HL-60 (cell line): ENCODE results near the gene CASD1.

Experiments
- GABPA ChIP-seq: IDR thresholded peaks from 2 replicates; pipeline ENCODE4 v1.6.1; 2012; ENCODE audit warnings: low read depth
- POLR2AphosphoS5 ChIP-seq: IDR thresholded peaks from 2 replicates; pipeline ENCODE4 v1.6.1; 2012; ENCODE audit warnings: low read depth
- TF ChIP-seq, protein P1 (sequence below): IDR thresholded peaks from one replicate; pipeline ENCODE4 v1.5.1; 2011; ENCODE audit warnings: low read length, control low read depth, inconsistent platforms; ENCODE audit not compliant: insufficient read depth

DNA sequence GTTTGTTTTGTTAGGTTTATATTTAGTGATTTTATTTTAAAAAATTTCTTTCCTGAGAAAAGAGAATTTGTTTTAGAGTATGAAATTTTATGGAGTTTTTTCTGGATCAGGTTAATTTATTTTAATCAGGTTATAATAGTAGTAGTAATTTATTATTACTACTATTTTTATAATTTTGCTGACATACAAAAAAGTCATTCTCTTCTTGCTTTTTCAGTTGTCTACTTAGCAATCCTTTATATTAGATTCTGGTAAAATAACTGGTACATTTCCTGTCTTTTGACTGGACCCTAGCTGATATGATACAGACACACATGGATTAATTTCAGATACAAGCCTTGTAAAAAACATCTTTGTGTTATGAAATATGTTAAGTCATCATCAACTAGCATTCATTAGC, 5.3 kb downstream of the CASD1 start:
- TF ChIP-seq, protein P1, sequence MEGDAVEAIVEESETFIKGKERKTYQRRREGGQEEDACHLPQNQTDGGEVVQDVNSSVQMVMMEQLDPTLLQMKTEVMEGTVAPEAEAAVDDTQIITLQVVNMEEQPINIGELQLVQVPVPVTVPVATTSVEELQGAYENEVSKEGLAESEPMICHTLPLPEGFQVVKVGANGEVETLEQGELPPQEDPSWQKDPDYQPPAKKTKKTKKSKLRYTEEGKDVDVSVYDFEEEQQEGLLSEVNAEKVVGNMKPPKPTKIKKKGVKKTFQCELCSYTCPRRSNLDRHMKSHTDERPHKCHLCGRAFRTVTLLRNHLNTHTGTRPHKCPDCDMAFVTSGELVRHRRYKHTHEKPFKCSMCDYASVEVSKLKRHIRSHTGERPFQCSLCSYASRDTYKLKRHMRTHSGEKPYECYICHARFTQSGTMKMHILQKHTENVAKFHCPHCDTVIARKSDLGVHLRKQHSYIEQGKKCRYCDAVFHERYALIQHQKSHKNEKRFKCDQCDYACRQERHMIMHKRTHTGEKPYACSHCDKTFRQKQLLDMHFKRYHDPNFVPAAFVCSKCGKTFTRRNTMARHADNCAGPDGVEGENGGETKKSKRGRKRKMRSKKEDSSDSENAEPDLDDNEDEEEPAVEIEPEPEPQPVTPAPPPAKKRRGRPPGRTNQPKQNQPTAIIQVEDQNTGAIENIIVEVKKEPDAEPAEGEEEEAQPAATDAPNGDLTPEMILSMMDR = no peak
- TF ChIP-seq POLR2AphosphoS5 (no peak), GABPA (no peak)
